ENCODE measurements around the gene STMP1. TPM values are rescaled to one million over a fixed set of nuclear protein-coding genes. Genes with fewer than 3 reads are reported as not detected.
A peak's percentile ranks its signal among the peaks of the same experiment; 100 is the strongest.

Gene STMP1
- total and polyA plus RNA-seq, 3 donors from 2014 or later = 36.4 to 56.3 (median 39.7) TPM

DNA sequence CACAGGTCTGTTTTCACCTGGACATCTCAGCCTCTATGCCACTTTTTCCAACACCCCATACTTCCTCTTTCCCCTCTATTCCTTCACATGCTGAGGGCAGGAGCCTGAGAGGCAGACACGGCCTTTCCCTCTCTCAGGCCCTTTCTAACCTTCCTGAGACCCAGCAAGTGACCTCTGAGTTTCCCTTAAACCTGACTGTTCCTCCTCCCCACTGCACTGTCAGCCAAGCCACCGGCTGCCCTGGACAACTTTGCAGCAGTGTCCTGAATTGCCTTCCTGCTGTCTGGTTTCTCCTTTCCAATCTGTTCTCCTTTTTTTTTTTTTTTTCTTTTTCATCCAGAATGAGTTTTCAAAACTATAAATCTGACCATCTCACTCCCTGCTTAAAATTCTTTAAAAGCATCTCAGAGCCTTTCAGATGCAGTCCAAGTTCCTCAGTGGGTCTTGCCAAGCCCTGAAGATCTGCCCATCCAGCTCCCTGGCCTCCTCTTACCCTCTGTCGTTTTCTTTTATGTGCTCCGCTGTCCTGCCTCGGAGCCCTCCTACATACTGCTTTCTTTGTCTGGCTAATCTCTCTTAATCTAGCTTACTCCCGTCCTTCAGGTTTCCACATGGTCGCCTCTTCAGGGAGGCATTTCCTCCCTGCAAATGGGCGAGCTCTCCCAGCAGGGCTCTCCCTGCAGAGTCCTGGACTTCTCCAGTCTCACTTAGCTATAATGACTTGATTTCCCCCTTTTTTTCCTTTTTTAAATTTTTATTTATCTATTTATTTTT, 35.1 kb downstream of the STMP1 start:
- H3K36me3 ChIP-seq (ENCODE audit: low read depth, missing control alignments) = no peaks in the 10 kb centered on the region
- no peak overlapping the region for H3K4me3 ChIP-seq
- TF ChIP-seq POLR2A (IDR thresholded peaks at IDR 0.05) (no peak), CTCF (IDR thresholded peaks at IDR 0.05) (no peak)
- no peaks in the 10 kb centered on the region for H3K9me3 ChIP-seq
- DNase-seq = peak; percentile 68
- WGBS, 2 donors = 21 to 30% methylated on average over 8 of the region's 8 CpGs
- no peaks in the 10 kb centered on the region for H3K27me3 ChIP-seq
- intact Hi-C loops (cut with DNase I; ENCODE audit: low total_unique reads) = no loop called here
- peaks cover 18% of the 10 kb centered on the region for H3K4me1 ChIP-seq
- peak overlapping the region in 1 of 2 donors; percentile 59 for H3K27ac ChIP-seq

DNA sequence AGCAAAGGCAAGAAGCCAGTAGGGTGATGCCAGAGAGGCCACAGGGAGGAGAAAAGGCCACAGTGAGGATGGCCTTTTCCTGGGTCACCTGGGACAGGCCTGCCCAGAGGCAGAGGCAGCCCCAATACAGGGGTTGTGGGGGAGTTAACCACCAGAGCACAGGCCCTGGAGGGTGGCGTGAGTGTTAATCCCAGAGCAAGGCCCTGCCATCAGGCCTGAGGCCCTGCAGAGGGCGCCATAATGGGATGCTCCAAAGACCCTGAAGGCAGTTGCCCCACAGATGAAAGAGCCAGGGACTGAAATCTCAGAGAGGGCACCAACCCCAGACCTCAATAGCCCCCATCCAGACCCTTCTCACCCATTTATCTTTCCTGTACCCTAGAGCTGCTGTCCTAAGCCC, 41.8 kb downstream of the STMP1 start:
- WGBS, 2 donors = 60 to 73% methylated on average over 1 to 2 of the region's 2 CpGs
- no peaks in the 10 kb centered on the region for H3K9me3 ChIP-seq
- H3K27me3 ChIP-seq = no peaks in the 10 kb centered on the region
- H3K36me3 ChIP-seq (ENCODE audit: low read depth, missing control alignments) = no peaks in the 10 kb centered on the region
- H3K4me1 ChIP-seq = no peaks in the 10 kb centered on the region
- intact Hi-C loops (cut with DNase I; ENCODE audit: low total_unique reads) = no loop called here
- no peak overlapping the region for H3K27ac ChIP-seq
- peak in 1 of 3 experiments; percentile 14 for TF ChIP-seq CTCF (IDR thresholded peaks at IDR 0.05)
- TF ChIP-seq POLR2A (IDR thresholded peaks at IDR 0.05) = no peak
- DNase-seq = peak; percentile 34
- H3K4me3 ChIP-seq = no peak overlapping the region

- H3K27me3 ChIP-seq = no peaks in the 10 kb centered on the region
Observed at GRCh38 chr7:135704698-135705097, 42.4 kb downstream of the STMP1 start.

GRCh38 chr7:135706038-135706742, 43.9 kb downstream of the STMP1 start:
- DNase-seq = no peak
- intact Hi-C loops (cut with DNase I; ENCODE audit: low total_unique reads) = no loop called here
- no peak overlapping the region for H3K27ac ChIP-seq

More at GRCh38 chr7:135704698-135705097, 42.4 kb downstream of the STMP1 start:
- no peak for TF ChIP-seq CTCF (IDR thresholded peaks at IDR 0.05)
- TF ChIP-seq POLR2A (IDR thresholded peaks at IDR 0.05) = no peak
- no peak overlapping the region for H3K4me3 ChIP-seq
- no peaks in the 10 kb centered on the region for H3K9me3 ChIP-seq
- no peak overlapping the region for H3K27ac ChIP-seq
- H3K36me3 ChIP-seq (ENCODE audit: low read depth, missing control alignments) = no peaks in the 10 kb centered on the region
- H3K4me1 ChIP-seq = no peaks in the 10 kb centered on the region
- intact Hi-C loops (cut with DNase I; ENCODE audit: low total_unique reads) = no loop called here
- 74 to 84% methylated on average over 5 of the region's 5 CpGs for WGBS, 2 donors
- no peak for DNase-seq

More at GRCh38 chr7:135706038-135706742, 43.9 kb downstream of the STMP1 start:
- Histone ChIP-seq H3K4me1 (no peaks in the 10 kb centered on the region), H3K9me3 (no peaks in the 10 kb centered on the region), H3K27me3 (no peaks in the 10 kb centered on the region), H3K4me3 (no peak overlapping the region), H3K36me3 (ENCODE audit: low read depth, missing control alignments) (no peaks in the 10 kb centered on the region)
- WGBS, 2 donors = 90% methylated on average over 18 to 20 of the region's 20 CpGs
- TF ChIP-seq CTCF (IDR thresholded peaks at IDR 0.05) (no peak), POLR2A (IDR thresholded peaks at IDR 0.05) (no peak)
